NCI-H1105 (cell line): ENCODE data around the gene GOLGA6L22.
"Not testable (repeated sequence)": the region's sequence is repeated elsewhere in the genome, so short reads cannot be mapped to it uniquely, and the experiment has no call there.

Experiments used
- DNase-seq: peaks from one replicate; lab custom pipeline; 2025; lab: John Stamatoyannopoulos, UW

The GOLGA6L22 gene

GRCh38 chr15:22458603-22459002, at the start of gene GOLGA6L22:
Gene GOLGA6L22 (plus strand): TSS chr15:22458903. CDS start chr15:22458994, 91 bp downstream.
- not testable (repeated sequence) for DNase-seq

- DNase-seq, result not testable (repeated sequence)
These were observed 41.4 kb upstream of the GOLGA6L22 start for GRCh38 chr15:22417288-22417687.

GRCh38 chr15:22417795-22418194, 40.9 kb upstream of the GOLGA6L22 start:
- not testable (repeated sequence) for DNase-seq

GRCh38 chr15:22418212-22418611, 40.5 kb upstream of the GOLGA6L22 start:
- DNase-seq, result not testable (repeated sequence)

GRCh38 chr15:22418666-22419065, 40.0 kb upstream of the GOLGA6L22 start:
- DNase-seq, result not testable (repeated sequence)

GRCh38 chr15:22420340-22420739, 38.4 kb upstream of the GOLGA6L22 start:
- not testable (repeated sequence) for DNase-seq

GRCh38 chr15:22429426-22429825, 29.3 kb upstream of the GOLGA6L22 start:
- DNase-seq, result not testable (repeated sequence)

- not testable (repeated sequence) for DNase-seq
These were observed 27.0 kb upstream of the GOLGA6L22 start for GRCh38 chr15:22431687-22432086.

- not testable (repeated sequence) for DNase-seq
These were observed 35.9 kb downstream of the GOLGA6L22 start for GRCh38 chr15:22494490-22495113.

- DNase-seq, result not testable (repeated sequence)
These were observed 38.5 kb downstream of the GOLGA6L22 start for GRCh38 chr15:22497200-22497599.

GRCh38 chr15:22498220-22498925, 39.7 kb downstream of the GOLGA6L22 start:
- DNase-seq, result not testable (repeated sequence)

GRCh38 chr15:22502272-22502671, 43.6 kb downstream of the GOLGA6L22 start:
- DNase-seq, result not testable (repeated sequence)

GRCh38 chr15:22506959-22507358, 48.3 kb downstream of the GOLGA6L22 start:
- not testable (repeated sequence) for DNase-seq

- not testable (repeated sequence) for DNase-seq
These were observed 57.4 kb downstream of the GOLGA6L22 start for GRCh38 chr15:22516140-22516539.
